GM21390 (cell line): ENCODE measurements around the gene C1QL4.
"Not testable (repeated sequence)": the region's sequence is repeated elsewhere in the genome, so short reads cannot be mapped to it uniquely, and the experiment has no call there.

Experiments used
- ATAC-seq: cut with Tn5 transposase; IDR thresholded peaks from one replicate; pipeline ENCODE4 v1.9.1; 2021; ENCODE audit not compliant: unreplicated experiment

C1QL4 gene

GRCh38 chr12:49334681-49335080, 2.3 kb downstream of the C1QL4 start:
- no peak for ATAC-seq

- ATAC-seq, result no peak
Measured at GRCh38 chr12:49334226-49334625, 2.8 kb downstream of the C1QL4 start.

GRCh38 chr12:49333778-49334177, 3.2 kb downstream of the C1QL4 start:
- not testable (repeated sequence) for ATAC-seq

GRCh38 chr12:49332891-49333371, 4.1 kb downstream of the C1QL4 start:
- no peak for ATAC-seq

- no peak for ATAC-seq
Measured at GRCh38 chr12:49332441-49332861, 4.5 kb downstream of the C1QL4 start.

GRCh38 chr12:49331380-49332222, 5.4 kb downstream of the C1QL4 start:
- ATAC-seq, result no peak

- no peak for ATAC-seq
Measured at GRCh38 chr12:49330631-49331379, 6.2 kb downstream of the C1QL4 start.

GRCh38 chr12:49330032-49330619, 6.9 kb downstream of the C1QL4 start:
- ATAC-seq, result no peak

- no peak for ATAC-seq
Measured at GRCh38 chr12:49328816-49329215, 8.2 kb downstream of the C1QL4 start.

- no peak for ATAC-seq
Measured at GRCh38 chr12:49327887-49328286, 9.1 kb downstream of the C1QL4 start.

- no peak for ATAC-seq
Measured at GRCh38 chr12:49327368-49327767, 9.6 kb downstream of the C1QL4 start.

- ATAC-seq, result no peak
Measured at GRCh38 chr12:49325606-49326005, 11.4 kb downstream of the C1QL4 start.

GRCh38 chr12:49323524-49324097, 13.4 kb downstream of the C1QL4 start:
- ATAC-seq, result no peak

GRCh38 chr12:49322708-49323523, 14.1 kb downstream of the C1QL4 start, which contains the start of gene TROAP:
Gene TROAP, plus strand, starts transcription at chr12:49323255. Its CDS starts 354 bp downstream, at chr12:49323609.
- peak; percentile 98 for ATAC-seq

GRCh38 chr12:49322367-49322707, 14.7 kb downstream of the C1QL4 start:
- no peak for ATAC-seq

- ATAC-seq, result not testable (repeated sequence)
Measured at GRCh38 chr12:49320411-49321103, 16.4 kb downstream of the C1QL4 start.

- ATAC-seq, result not testable (repeated sequence)
Measured at GRCh38 chr12:49317118-49317517, 19.9 kb downstream of the C1QL4 start.

- no peak for ATAC-seq
Measured at GRCh38 chr12:49314811-49315210, 22.2 kb downstream of the C1QL4 start.

- ATAC-seq, result not testable (repeated sequence)
Measured at GRCh38 chr12:49310451-49311000, 26.5 kb downstream of the C1QL4 start.
